HEK293 (cell line): ENCODE measurements around the gene LBHD2.

ENCODE experiments used
- CTCF ChIA-PET: fragments of 350-600 bp; formaldehyde crosslinking; extraction: SDS; loops from one replicate; lab custom pipeline; 2021; ENCODE audit warnings: antibody characterized with exemption; lab: Yijun Ruan, JAX
- POLR2A ChIA-PET: fragments of 300-600 bp; formaldehyde crosslinking; extraction: SDS; loops from one replicate; lab custom pipeline; 2020; ENCODE audit warnings: antibody characterized with exemption, inconsistent platforms; lab: Yijun Ruan, JAX
- H3K27ac ChIP-seq: fragments of 200-500 bp; sonication (Bioruptor generic); 2 replicates; pipeline ENCODE4 v1.5.1; 2014; ENCODE audit warnings: low read depth, low read length, control low read depth, inconsistent platforms; ENCODE audit errors: extremely low read depth
- H3K36me3 ChIP-seq, 2 experiments: fragments of 200-500 bp in 1 of 2; sonication (Bioruptor generic) in 1 of 2; 1 replicate in 1 of 2; 2 replicates in 1 of 2; pipeline ENCODE4 v1.5.1; 2014 to 2017; ENCODE audit warnings: inconsistent platforms in 2 of 2, low read length in 2 of 2; ENCODE audit not compliant: control insufficient read depth in 2 of 2, insufficient read depth in 1 of 2
- H3K4me1 ChIP-seq: fragments of 200-500 bp; sonication (Bioruptor generic); 2 replicates; pipeline ENCODE4 v1.5.1; 2014; ENCODE audit warnings: mild to moderate bottlenecking, low read length, inconsistent platforms; ENCODE audit not compliant: control insufficient read depth, insufficient read depth
- H3K4me3 ChIP-seq: 2 replicates; pipeline ENCODE4 v1.5.1; 2011; ENCODE audit warnings: low read depth, mild to moderate bottlenecking, control low read depth, low read length, moderate library complexity
- H3K9me3 ChIP-seq: fragments of 200-500 bp; sonication (Bioruptor generic); 2 replicates; pipeline ENCODE4 v1.5.1; 2014; ENCODE audit warnings: low read depth, low read length, inconsistent platforms; ENCODE audit not compliant: control insufficient read depth, insufficient read depth
- AEBP2 ChIP-seq: fragments of 450-650 bp; formaldehyde crosslinking; IDR thresholded peaks from 2 replicates; pipeline ENCODE4 v1.5.1; 2016; ENCODE audit warnings: missing biosample characterization, missing genetic modification characterization, borderline replicate concordance
- ATF2 ChIP-seq: fragments of 450-650 bp; formaldehyde crosslinking; IDR thresholded peaks from 2 replicates; pipeline ENCODE4 v1.5.1; 2016; ENCODE audit warnings: missing biosample characterization, missing genetic modification characterization, low read depth
- GLIS1 ChIP-seq: fragments of 450-650 bp; formaldehyde crosslinking; IDR thresholded peaks from 2 replicates; pipeline ENCODE4 v1.5.1; 2016; ENCODE audit warnings: missing biosample characterization, missing genetic modification characterization
- INSM2 ChIP-seq: fragments of 450-650 bp; formaldehyde crosslinking; IDR thresholded peaks from 2 replicates; pipeline ENCODE4 v1.5.1; 2016; ENCODE audit warnings: missing biosample characterization, missing genetic modification characterization
- OSR2 ChIP-seq: fragments of 450-650 bp; formaldehyde crosslinking; IDR thresholded peaks from 2 replicates; pipeline ENCODE4 v1.5.1; 2016; ENCODE audit warnings: missing biosample characterization, missing genetic modification characterization
- TSHZ1 ChIP-seq: fragments of 450-650 bp; formaldehyde crosslinking; IDR thresholded peaks from 2 replicates; pipeline ENCODE4 v1.5.1; 2016; ENCODE audit warnings: missing biosample characterization, missing genetic modification characterization, borderline replicate concordance
- ZNF112 ChIP-seq: fragments of 450-650 bp; formaldehyde crosslinking; IDR thresholded peaks from 2 replicates; pipeline ENCODE4 v1.5.0; 2017; ENCODE audit warnings: missing biosample characterization, missing genetic modification characterization
- ZNF169 ChIP-seq: fragments of 450-650 bp; formaldehyde crosslinking; IDR thresholded peaks from 2 replicates; pipeline ENCODE4 v1.5.1; 2016; ENCODE audit warnings: missing biosample characterization, missing genetic modification characterization
- ZNF23 ChIP-seq: fragments of 450-650 bp; formaldehyde crosslinking; IDR thresholded peaks from 2 replicates; pipeline ENCODE4 v1.5.1; 2016; ENCODE audit warnings: missing biosample characterization, missing genetic modification characterization, borderline replicate concordance
- ZNF239 ChIP-seq: fragments of 450-650 bp; formaldehyde crosslinking; IDR thresholded peaks from 2 replicates; pipeline ENCODE4 v1.5.1; 2016; ENCODE audit warnings: missing biosample characterization, missing genetic modification characterization
- ZNF423 ChIP-seq: fragments of 450-650 bp; formaldehyde crosslinking; IDR thresholded peaks from 2 replicates; pipeline ENCODE4 v1.5.1; 2016; ENCODE audit warnings: missing biosample characterization, missing genetic modification characterization
- ZNF529 ChIP-seq: fragments of 450-650 bp; formaldehyde crosslinking; IDR thresholded peaks from 2 replicates; pipeline ENCODE4 v1.5.1; 2017; ENCODE audit warnings: missing genetic modification characterization, missing biosample characterization; ENCODE audit not compliant: insufficient replicate concordance
- ZNF560 ChIP-seq: fragments of 450-650 bp; formaldehyde crosslinking; IDR thresholded peaks from 2 replicates; pipeline ENCODE4 v1.5.1; 2017; ENCODE audit warnings: missing biosample characterization, missing genetic modification characterization, borderline replicate concordance
- ZNF610 ChIP-seq: fragments of 450-650 bp; formaldehyde crosslinking; IDR thresholded peaks from 2 replicates; pipeline ENCODE4 v1.5.1; 2016; ENCODE audit warnings: missing biosample characterization, missing genetic modification characterization, borderline replicate concordance
- ZNF623 ChIP-seq: fragments of 450-650 bp; formaldehyde crosslinking; IDR thresholded peaks from 2 replicates; pipeline ENCODE4 v1.5.1; 2016; ENCODE audit warnings: missing biosample characterization, missing genetic modification characterization
- ZNF654 ChIP-seq: fragments of 450-650 bp; formaldehyde crosslinking; IDR thresholded peaks from 2 replicates; pipeline ENCODE4 v1.5.1; 2016; ENCODE audit warnings: low read depth, missing biosample characterization, missing genetic modification characterization
- ZNF677 ChIP-seq: fragments of 450-650 bp; IDR thresholded peaks from 2 replicates; pipeline ENCODE4 v1.5.0; 2018; ENCODE audit warnings: missing biosample characterization, mild to moderate bottlenecking, missing genetic modification characterization, moderate library complexity
- ZXDB ChIP-seq: fragments of 450-650 bp; formaldehyde crosslinking; IDR thresholded peaks from 2 replicates; pipeline ENCODE4 v1.5.1; 2016; ENCODE audit warnings: missing biosample characterization, missing genetic modification characterization
- TF ChIP-seq, protein P1 (sequence below): fragments of 450-650 bp; formaldehyde crosslinking; IDR thresholded peaks from 2 replicates; pipeline ENCODE4 v1.5.1; 2016; ENCODE audit warnings: missing biosample characterization, missing genetic modification characterization
- TF ChIP-seq, protein P2 (sequence below): fragments of 450-650 bp; formaldehyde crosslinking; IDR thresholded peaks from 2 replicates; pipeline ENCODE4 v1.5.1; 2016; ENCODE audit warnings: missing biosample characterization, missing genetic modification characterization
- TF ChIP-seq, protein P3 (sequence below): fragments of 450-650 bp; formaldehyde crosslinking; IDR thresholded peaks from 2 replicates; pipeline ENCODE4 v1.5.1; 2016; ENCODE audit warnings: missing biosample characterization, missing genetic modification characterization

The LBHD2 gene

DNA sequence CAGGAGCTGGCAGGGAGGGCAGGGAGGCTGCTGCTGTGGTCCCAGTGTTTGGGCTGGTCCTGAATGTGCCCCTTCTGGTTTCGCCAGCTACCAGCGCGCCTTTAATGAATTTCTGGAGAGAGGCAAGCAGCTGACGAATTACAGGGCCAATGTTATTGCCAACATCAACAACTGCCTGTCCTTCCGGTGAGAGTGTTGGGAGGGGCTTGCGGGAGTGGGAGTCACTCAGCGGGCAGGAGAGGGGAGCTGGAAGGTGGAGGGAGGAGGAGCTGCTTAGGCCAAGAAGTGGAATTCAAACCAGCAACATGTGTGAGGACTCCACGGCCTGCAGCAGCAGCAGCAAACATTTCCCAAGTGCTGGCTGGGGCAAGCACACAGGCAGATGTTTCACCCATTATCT, 47.0 kb downstream of the LBHD2 start (continued):
- TF ChIP-seq, protein P1, sequence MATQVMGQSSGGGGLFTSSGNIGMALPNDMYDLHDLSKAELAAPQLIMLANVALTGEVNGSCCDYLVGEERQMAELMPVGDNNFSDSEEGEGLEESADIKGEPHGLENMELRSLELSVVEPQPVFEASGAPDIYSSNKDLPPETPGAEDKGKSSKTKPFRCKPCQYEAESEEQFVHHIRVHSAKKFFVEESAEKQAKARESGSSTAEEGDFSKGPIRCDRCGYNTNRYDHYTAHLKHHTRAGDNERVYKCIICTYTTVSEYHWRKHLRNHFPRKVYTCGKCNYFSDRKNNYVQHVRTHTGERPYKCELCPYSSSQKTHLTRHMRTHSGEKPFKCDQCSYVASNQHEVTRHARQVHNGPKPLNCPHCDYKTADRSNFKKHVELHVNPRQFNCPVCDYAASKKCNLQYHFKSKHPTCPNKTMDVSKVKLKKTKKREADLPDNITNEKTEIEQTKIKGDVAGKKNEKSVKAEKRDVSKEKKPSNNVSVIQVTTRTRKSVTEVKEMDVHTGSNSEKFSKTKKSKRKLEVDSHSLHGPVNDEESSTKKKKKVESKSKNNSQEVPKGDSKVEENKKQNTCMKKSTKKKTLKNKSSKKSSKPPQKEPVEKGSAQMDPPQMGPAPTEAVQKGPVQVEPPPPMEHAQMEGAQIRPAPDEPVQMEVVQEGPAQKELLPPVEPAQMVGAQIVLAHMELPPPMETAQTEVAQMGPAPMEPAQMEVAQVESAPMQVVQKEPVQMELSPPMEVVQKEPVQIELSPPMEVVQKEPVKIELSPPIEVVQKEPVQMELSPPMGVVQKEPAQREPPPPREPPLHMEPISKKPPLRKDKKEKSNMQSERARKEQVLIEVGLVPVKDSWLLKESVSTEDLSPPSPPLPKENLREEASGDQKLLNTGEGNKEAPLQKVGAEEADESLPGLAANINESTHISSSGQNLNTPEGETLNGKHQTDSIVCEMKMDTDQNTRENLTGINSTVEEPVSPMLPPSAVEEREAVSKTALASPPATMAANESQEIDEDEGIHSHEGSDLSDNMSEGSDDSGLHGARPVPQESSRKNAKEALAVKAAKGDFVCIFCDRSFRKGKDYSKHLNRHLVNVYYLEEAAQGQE (tag by site-specific recombination): no peak
- TF ChIP-seq AEBP2: no peak
- TF ChIP-seq ZNF677 (tag by site-specific recombination): no peak
- no peak for TF ChIP-seq ZNF112 (tag by site-specific recombination)
- no peak for TF ChIP-seq INSM2 (tag by site-specific recombination)
- TF ChIP-seq, protein P2, sequence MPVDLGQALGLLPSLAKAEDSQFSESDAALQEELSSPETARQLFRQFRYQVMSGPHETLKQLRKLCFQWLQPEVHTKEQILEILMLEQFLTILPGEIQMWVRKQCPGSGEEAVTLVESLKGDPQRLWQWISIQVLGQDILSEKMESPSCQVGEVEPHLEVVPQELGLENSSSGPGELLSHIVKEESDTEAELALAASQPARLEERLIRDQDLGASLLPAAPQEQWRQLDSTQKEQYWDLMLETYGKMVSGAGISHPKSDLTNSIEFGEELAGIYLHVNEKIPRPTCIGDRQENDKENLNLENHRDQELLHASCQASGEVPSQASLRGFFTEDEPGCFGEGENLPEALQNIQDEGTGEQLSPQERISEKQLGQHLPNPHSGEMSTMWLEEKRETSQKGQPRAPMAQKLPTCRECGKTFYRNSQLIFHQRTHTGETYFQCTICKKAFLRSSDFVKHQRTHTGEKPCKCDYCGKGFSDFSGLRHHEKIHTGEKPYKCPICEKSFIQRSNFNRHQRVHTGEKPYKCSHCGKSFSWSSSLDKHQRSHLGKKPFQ: peak; percentile 86
- no peak for TF ChIP-seq TSHZ1
- TF ChIP-seq ZNF169 (tag by site-specific recombination): no peak
- no peak for TF ChIP-seq ZNF529 (tag by site-specific recombination)

- no peaks in the 10 kb centered on the region for H3K9me3 ChIP-seq
- ChIA-PET POLR2A (no interaction called here), CTCF (interaction anchor here (1.1 to 3.2 kb wide), 4 partner anchors 9 to 437 kb away, joined by 3 to 19 read pairs (median 10); no protein-coding TSS in a partner anchor)
- H3K4me1 ChIP-seq: peaks cover 8% of the 10 kb centered on the region; the same call in 1 of the 2 replicates
- no peak overlapping the region; the same call in 1 of the 2 replicates for H3K27ac ChIP-seq
- peaks cover 0 to 27% of the 10 kb centered on the region in 2 experiments; a peak in 1 of 3 replicates for H3K36me3 ChIP-seq
- H3K4me3 ChIP-seq: no peak overlapping the region
- peak; percentile 71 for TF ChIP-seq GLIS1
- no peak for TF ChIP-seq ATF2
- TF ChIP-seq ZXDB (tag by site-specific recombination): no peak
- 0 out of 2 replicates have a peak, but pooled peaks have one; percentile 32 for TF ChIP-seq ZNF423 (tag by site-specific recombination)
- TF ChIP-seq ZNF610 (tag by site-specific recombination): no peak
- TF ChIP-seq, protein P3, sequence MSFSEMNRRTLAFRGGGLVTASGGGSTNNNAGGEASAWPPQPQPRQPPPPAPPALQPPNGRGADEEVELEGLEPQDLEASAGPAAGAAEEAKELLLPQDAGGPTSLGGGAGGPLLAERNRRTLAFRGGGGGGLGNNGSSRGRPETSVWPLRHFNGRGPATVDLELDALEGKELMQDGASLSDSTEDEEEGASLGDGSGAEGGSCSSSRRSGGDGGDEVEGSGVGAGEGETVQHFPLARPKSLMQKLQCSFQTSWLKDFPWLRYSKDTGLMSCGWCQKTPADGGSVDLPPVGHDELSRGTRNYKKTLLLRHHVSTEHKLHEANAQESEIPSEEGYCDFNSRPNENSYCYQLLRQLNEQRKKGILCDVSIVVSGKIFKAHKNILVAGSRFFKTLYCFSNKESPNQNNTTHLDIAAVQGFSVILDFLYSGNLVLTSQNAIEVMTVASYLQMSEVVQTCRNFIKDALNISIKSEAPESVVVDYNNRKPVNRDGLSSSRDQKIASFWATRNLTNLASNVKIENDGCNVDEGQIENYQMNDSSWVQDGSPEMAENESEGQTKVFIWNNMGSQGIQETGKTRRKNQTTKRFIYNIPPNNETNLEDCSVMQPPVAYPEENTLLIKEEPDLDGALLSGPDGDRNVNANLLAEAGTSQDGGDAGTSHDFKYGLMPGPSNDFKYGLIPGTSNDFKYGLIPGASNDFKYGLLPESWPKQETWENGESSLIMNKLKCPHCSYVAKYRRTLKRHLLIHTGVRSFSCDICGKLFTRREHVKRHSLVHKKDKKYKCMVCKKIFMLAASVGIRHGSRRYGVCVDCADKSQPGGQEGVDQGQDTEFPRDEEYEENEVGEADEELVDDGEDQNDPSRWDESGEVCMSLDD (tag by site-specific recombination): no peak; the same call in 1 of the 2 replicates
- TF ChIP-seq ZNF654 (tag by site-specific recombination): no peak
- TF ChIP-seq ZNF23 (tag by site-specific recombination): no peak
- TF ChIP-seq ZNF239 (tag by site-specific recombination): no peak
- no peak for TF ChIP-seq OSR2 (tag by site-specific recombination)
- TF ChIP-seq ZNF560: no peak
- TF ChIP-seq ZNF623: no peak
These were observed 47.6 kb downstream of the LBHD2 start for GRCh38 chr14:103131580-103131979.
